K562 treated with DMSO at 1 percent for 24 hours (cell line): ENCODE measurements around the gene CYP4A22. TPM values are rescaled to one million over a fixed set of nuclear protein-coding genes. Genes with fewer than 3 reads are reported as not detected.

Experiments
- total RNA-seq: library from RNA; unstranded; fragments of 300-600 nt; gene quantifications from 2 replicates; pipeline ENCODE4 v1.2.3, GENCODE V29; 2022; ENCODE audit warnings: low read depth; ENCODE audit not compliant: insufficient read depth

The CYP4A22 gene
- total RNA-seq, result not detected in 2 replicates

GRCh38 chr1:47137198-47137597 is at the start of gene CYP4A22:
Gene CYP4A22, plus strand, starts transcription at chr1:47137441. Its CDS starts 45 bp downstream, at chr1:47137486.

GRCh38 chr1:47189844-47190508 is 52.7 kb downstream of the CYP4A22 start, which contains the start of gene PDZK1IP1:
Gene PDZK1IP1, minus strand, starts transcription at chr1:47190036. Its CDS starts 104 bp downstream, at chr1:47189932.

Other genes with a start within 250 kb of the CYP4A22 start
- not detected in 2 replicates for gene CYP4A11, start 196.0 kb upstream of the CYP4A22 start, total RNA-seq
- gene CYP4X1, start 113.8 kb upstream of the CYP4A22 start, total RNA-seq, result 0.35 and 0.74 TPM in 2 replicates
- not detected in 2 replicates for gene CYP4Z1, start 70.2 kb upstream of the CYP4A22 start, total RNA-seq
- 4.1 and 5.7 TPM in 2 replicates for gene PDZK1IP1, start 52.6 kb downstream of the CYP4A22 start, total RNA-seq
- 39.2 and 49.0 TPM in 2 replicates for gene TAL1, start 94.8 kb downstream of the CYP4A22 start, total RNA-seq
- 23.9 and 25.1 TPM in 2 replicates for gene STIL, start 176.7 kb downstream of the CYP4A22 start, total RNA-seq
- 60.5 and 69.2 TPM in 2 replicates for gene CMPK1, start 196.3 kb downstream of the CYP4A22 start, total RNA-seq